ENCODE data around the gene EDEM2.
A peak's percentile ranks its signal among the peaks of the same experiment; 100 is the strongest.
"Not testable (repeated sequence)": the region's sequence is repeated elsewhere in the genome, so short reads cannot be mapped to it uniquely, and the experiment has no call there.

The EDEM2 gene

GRCh38 chr20:35129647-35130069 lies 17.5 kb downstream of the EDEM2 start:
- peak; percentile 36 for DNase-seq (ENCODE audit: low spot score)

GRCh38 chr20:35125753-35126152 lies 21.4 kb downstream of the EDEM2 start:
- no peak for DNase-seq (ENCODE audit: low spot score)

GRCh38 chr20:35122756-35123405 lies 24.3 kb downstream of the EDEM2 start:
- no peak for DNase-seq (ENCODE audit: low spot score)

- DNase-seq (ENCODE audit: low spot score): no peak
Observed at GRCh38 chr20:35121186-35121585, 25.9 kb downstream of the EDEM2 start.

- no peak for DNase-seq (ENCODE audit: low spot score)
Observed at GRCh38 chr20:35120012-35120701, 27.0 kb downstream of the EDEM2 start.

- DNase-seq (ENCODE audit: low spot score): no peak
Observed at GRCh38 chr20:35117629-35118028, 29.5 kb downstream of the EDEM2 start.

- no peak for DNase-seq (ENCODE audit: low spot score)
Observed at GRCh38 chr20:35117196-35117595, 29.9 kb downstream of the EDEM2 start.

- DNase-seq (ENCODE audit: low spot score): no peak
Observed at GRCh38 chr20:35116258-35116657, 30.9 kb downstream of the EDEM2 start.

- no peak for DNase-seq (ENCODE audit: low spot score)
Observed at GRCh38 chr20:35115606-35116005, 31.5 kb downstream of the EDEM2 start.

- DNase-seq (ENCODE audit: low spot score): not testable (repeated sequence)
Observed at GRCh38 chr20:35112276-35112675, 34.9 kb downstream of the EDEM2 start.

GRCh38 chr20:35111141-35111888 lies 35.8 kb downstream of the EDEM2 start:
- peak; percentile 52 for DNase-seq (ENCODE audit: low spot score)

GRCh38 chr20:35108921-35109320 lies 38.2 kb downstream of the EDEM2 start:
- DNase-seq (ENCODE audit: low spot score): no peak

- no peak for DNase-seq (ENCODE audit: low spot score)
Observed at GRCh38 chr20:35106827-35107380, 40.2 kb downstream of the EDEM2 start.

GRCh38 chr20:35104685-35105295 lies 42.3 kb downstream of the EDEM2 start:
- DNase-seq (ENCODE audit: low spot score): no peak

- no peak for DNase-seq (ENCODE audit: low spot score)
Observed at GRCh38 chr20:35101620-35102019, 45.5 kb downstream of the EDEM2 start.

GRCh38 chr20:35093267-35093884 lies 53.8 kb downstream of the EDEM2 start:
- peak; percentile 68 for DNase-seq (ENCODE audit: low spot score)

GRCh38 chr20:35092524-35093266 lies 54.4 kb downstream of the EDEM2 start, which contains the start of gene TRPC4AP:
TSS of gene TRPC4AP (minus strand) at chr20:35092807. CDS start at chr20:35092781, 26 bp downstream.
- peak; percentile 93 for DNase-seq (ENCODE audit: low spot score)

- DNase-seq (ENCODE audit: low spot score): peak; percentile 53
Observed at GRCh38 chr20:35091816-35092523, 55.2 kb downstream of the EDEM2 start.

- no peak for DNase-seq (ENCODE audit: low spot score)
Observed at GRCh38 chr20:35088231-35089145, 58.6 kb downstream of the EDEM2 start.

All from SW480 (cell line).